ENCODE measurements around the gene C1orf105.
A peak's percentile ranks its signal among the peaks of the same experiment; 100 is the strongest.

Gene C1orf105

DNA sequence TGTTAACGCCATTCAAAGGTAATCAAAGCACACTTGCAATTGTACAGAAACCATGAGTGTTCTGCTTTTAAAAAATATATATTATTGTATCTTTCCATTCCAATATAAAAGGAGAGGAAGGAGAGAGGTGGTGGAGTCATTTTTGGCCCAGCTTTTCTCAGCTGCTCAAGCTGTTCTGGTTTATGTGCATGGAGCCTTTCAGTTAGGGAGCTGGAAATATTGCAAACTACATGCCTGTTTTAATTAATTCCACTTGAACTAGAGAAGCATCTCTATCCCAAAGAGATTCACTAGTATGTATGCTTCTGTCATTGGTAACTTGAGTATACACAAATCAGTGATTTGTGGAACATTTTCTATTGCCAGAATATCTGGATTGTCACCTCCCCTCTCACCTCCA, 28.5 kb upstream of the C1orf105 start:
- H3K36me3 Mint-ChIP-seq (ENCODE audit: low read depth) = peaks cover 11% of the 10 kb centered on the region
- TF ChIP-seq, protein P1, sequence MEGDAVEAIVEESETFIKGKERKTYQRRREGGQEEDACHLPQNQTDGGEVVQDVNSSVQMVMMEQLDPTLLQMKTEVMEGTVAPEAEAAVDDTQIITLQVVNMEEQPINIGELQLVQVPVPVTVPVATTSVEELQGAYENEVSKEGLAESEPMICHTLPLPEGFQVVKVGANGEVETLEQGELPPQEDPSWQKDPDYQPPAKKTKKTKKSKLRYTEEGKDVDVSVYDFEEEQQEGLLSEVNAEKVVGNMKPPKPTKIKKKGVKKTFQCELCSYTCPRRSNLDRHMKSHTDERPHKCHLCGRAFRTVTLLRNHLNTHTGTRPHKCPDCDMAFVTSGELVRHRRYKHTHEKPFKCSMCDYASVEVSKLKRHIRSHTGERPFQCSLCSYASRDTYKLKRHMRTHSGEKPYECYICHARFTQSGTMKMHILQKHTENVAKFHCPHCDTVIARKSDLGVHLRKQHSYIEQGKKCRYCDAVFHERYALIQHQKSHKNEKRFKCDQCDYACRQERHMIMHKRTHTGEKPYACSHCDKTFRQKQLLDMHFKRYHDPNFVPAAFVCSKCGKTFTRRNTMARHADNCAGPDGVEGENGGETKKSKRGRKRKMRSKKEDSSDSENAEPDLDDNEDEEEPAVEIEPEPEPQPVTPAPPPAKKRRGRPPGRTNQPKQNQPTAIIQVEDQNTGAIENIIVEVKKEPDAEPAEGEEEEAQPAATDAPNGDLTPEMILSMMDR (IDR thresholded peaks at IDR 0.05) = no peak
- H3K9me3 Mint-ChIP-seq = no peaks in the 10 kb centered on the region
- H3K4me1 Mint-ChIP-seq = peaks cover 56% of the 10 kb centered on the region
- H3K4me3 Mint-ChIP-seq = no peak overlapping the region
- DNase-seq = no peak
- no peak overlapping the region for H3K27ac Mint-ChIP-seq
- H3K27me3 Mint-ChIP-seq (ENCODE audit: low read depth, poor library complexity) = peaks cover 6% of the 10 kb centered on the region

DNA sequence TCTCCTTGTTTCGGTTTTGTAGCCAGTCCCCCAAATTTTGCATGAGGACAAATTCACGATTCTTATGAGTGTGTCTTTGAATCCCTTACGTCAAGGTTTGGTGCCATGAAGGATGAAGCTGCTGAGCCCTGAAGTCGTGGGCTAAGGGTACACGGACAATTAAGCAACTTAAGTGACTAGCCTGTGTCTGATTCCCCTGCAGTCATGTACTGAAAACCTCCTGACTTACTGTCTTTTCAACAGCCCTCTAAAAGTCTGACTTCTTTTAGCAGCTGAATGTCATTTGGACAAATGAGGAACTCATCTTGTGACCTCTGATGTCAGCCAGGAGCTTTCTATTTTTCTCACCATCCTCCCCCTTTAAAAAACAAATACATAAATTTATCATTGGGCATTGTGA, 27.1 kb upstream of the C1orf105 start:
- no peak overlapping the region for H3K4me3 Mint-ChIP-seq
- peaks cover 60% of the 10 kb centered on the region for H3K4me1 Mint-ChIP-seq
- DNase-seq = no peak
- H3K9me3 Mint-ChIP-seq = no peaks in the 10 kb centered on the region
- H3K36me3 Mint-ChIP-seq (ENCODE audit: low read depth) = peaks cover 11% of the 10 kb centered on the region
- peaks cover 4% of the 10 kb centered on the region for H3K27me3 Mint-ChIP-seq (ENCODE audit: low read depth, poor library complexity)
- H3K27ac Mint-ChIP-seq = peak overlapping the region; percentile 2
- TF ChIP-seq, protein P1 (IDR thresholded peaks at IDR 0.05) = no peak

DNA sequence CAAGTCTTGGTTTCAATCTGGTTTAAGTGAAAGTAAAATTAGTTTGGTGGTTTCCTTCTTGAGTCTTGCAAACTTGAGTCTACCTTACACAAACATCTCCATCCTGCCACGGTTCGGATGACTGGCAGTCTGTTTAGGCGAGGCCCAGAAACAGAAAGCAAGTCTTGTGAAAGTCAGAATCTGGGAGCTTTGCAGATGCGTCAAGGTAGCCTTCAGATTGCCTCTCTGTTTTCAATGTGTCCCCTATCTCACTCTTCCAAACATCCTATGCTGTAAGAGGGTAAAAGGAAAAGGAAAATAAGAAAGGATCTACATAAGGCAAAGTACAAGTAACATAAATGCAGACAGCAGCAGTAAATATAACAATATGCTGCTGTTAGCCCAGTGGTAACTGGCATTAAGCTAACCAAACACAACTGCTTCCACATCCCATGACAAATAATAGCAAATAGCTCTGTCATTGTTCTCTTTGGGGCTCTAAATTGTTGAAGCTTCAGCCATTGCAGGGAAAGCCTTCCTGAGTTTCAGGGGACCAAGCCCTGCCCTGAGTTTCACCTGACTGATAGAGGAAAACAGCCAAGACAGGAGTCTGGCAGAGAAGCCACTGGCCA, 26.2 kb upstream of the C1orf105 start:
- Mint-ChIP-seq H3K36me3 (ENCODE audit: low read depth) (peaks cover 11% of the 10 kb centered on the region), H3K27ac (peak overlapping the region; percentile 66), H3K4me3 (peak overlapping the region; percentile 33), H3K4me1 (peaks cover 69% of the 10 kb centered on the region), H3K27me3 (ENCODE audit: low read depth, poor library complexity) (peaks cover 4% of the 10 kb centered on the region), H3K9me3 (no peaks in the 10 kb centered on the region)
- DNase-seq = no peak
- TF ChIP-seq, protein P1 (IDR thresholded peaks at IDR 0.05) = no peak

DNA sequence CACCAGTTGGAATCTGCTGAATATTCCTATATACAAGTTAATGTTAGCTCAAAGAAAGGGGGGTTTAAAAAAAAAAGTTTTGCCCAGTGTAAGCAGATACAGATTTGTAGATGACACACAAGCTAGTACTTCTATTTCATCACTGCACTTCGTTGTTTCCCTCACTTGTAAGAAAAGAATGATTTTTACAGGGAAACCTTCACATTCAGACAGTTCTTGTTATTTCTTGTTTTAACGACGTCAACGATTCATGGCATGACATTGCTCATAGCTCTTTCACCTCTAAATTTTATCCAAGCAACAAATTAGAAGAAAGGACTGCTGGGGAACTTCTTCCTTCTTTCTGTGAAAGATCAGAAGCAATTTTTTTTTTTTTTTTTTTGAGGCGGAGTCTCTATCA, 25.7 kb upstream of the C1orf105 start:
- Mint-ChIP-seq H3K9me3 (no peaks in the 10 kb centered on the region), H3K4me3 (no peak overlapping the region), H3K27ac (peak overlapping the region; percentile 66), H3K4me1 (peaks cover 70% of the 10 kb centered on the region), H3K27me3 (ENCODE audit: low read depth, poor library complexity) (peaks cover 4% of the 10 kb centered on the region), H3K36me3 (ENCODE audit: low read depth) (peaks cover 11% of the 10 kb centered on the region)
- DNase-seq = no peak
- TF ChIP-seq, protein P1 (IDR thresholded peaks at IDR 0.05) = no peak

DNA sequence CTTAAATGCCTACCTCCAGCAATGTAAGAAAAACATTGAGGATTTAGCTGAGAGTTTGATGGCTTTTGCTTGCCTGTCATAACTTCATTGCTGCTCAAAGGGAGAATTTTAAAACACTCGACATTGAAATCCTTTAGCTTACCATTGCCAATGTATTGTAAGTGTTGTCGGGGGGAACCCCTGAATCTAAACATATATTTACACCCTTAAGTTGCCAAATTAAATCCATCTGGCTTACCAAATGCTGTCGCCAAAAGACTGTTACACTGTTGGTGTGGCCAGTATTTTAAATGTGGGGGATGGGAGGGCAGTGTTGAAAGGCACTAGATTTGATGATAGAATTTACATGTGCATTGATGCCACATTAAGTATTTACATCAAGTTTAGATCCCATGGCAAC, 24.9 kb upstream of the C1orf105 start:
- Mint-ChIP-seq H3K27me3 (ENCODE audit: low read depth, poor library complexity) (peaks cover 4% of the 10 kb centered on the region), H3K4me1 (peaks cover 70% of the 10 kb centered on the region), H3K36me3 (ENCODE audit: low read depth) (peaks cover 11% of the 10 kb centered on the region), H3K9me3 (no peaks in the 10 kb centered on the region), H3K4me3 (no peak overlapping the region), H3K27ac (no peak overlapping the region)
- TF ChIP-seq, protein P1 (IDR thresholded peaks at IDR 0.05) = no peak
- no peak for DNase-seq

DNA sequence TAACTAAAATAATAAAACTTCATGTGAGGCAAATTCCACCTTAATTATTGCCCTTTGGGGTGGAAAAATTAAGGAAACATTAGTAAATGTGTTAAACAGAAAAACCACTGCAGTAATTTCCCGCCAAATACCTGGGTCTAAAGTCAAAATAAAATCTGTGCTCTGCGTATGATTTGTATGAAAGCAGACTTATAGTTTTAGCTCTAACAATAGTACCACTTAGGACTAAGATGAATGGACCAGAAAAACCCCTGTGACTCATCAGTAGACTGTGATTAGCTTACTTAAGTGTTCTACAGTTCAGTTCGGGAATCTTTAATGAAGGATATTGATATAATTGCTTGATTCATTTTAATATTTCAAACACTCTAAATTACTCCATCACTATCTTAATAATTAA, 23.3 kb upstream of the C1orf105 start:
- Mint-ChIP-seq H3K4me3 (no peak overlapping the region), H3K4me1 (peaks cover 61% of the 10 kb centered on the region), H3K36me3 (ENCODE audit: low read depth) (peaks cover 11% of the 10 kb centered on the region), H3K9me3 (no peaks in the 10 kb centered on the region), H3K27me3 (ENCODE audit: low read depth, poor library complexity) (peaks cover 4% of the 10 kb centered on the region), H3K27ac (no peak overlapping the region)
- TF ChIP-seq, protein P1 (IDR thresholded peaks at IDR 0.05) = no peak
- no peak for DNase-seq

Data from nephron progenitor cell (in vitro differentiated cells).